NCI-H2107 treated with DMSO at 0.1 percent for 48 hours (cell line): ENCODE results near the gene ZNF791.
"Not testable (repeated sequence)": the region's sequence is repeated elsewhere in the genome, so short reads cannot be mapped to it uniquely, and the experiment has no call there.

Experiments
- DNase-seq: peaks from one replicate; lab custom pipeline; 2025; ENCODE audit not compliant: unreplicated experiment; lab: John Stamatoyannopoulos, UW

Gene ZNF791

DNA sequence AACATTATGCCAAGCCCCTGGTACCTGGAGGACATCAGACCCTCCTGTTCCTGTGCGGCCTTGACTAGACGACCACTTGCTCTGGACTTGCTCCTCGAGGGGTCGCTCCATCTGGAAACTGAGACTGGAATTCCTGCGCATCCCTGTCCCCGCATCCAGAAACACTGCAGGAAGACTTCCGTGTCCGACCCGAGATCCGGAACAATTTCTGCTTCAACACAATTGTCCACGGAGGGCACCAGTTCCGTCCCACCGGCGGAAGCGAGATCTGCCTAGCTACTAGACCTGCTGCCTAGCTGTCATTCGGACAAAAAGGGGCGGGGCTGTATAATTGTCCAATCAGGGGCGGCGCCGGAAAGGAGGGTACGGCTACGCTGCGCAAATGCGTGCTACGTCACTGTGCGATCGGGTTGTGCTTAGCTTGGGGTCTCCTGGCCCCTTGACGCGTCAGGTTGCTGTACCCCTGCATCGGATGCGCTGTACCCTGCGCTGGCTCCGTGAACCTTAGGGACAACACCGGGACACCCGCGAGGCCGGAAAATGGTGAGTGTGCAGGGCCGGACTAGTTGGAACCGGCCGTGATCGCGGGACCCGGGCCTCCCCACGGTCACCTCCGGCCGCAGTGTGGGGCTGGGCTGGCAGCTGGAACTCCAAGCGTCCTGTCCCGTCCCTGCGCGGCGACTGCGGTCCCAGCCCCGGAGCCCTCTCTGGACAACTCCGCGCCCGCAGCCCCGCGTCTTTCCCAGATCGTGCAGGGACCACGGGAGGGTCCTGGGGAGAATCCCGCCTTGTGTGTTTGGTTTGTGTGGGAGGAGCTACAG lies at the start of gene ZNF791, which contains the start of gene ZNF490:
TSS of gene ZNF791 (plus strand) at position 381 of the 821 bp plus-strand sequence. CDS start at position 541, 160 bp downstream.
TSS of gene ZNF490 (minus strand) at position 274 of the 821 bp plus-strand sequence. CDS start at position 141, 133 bp downstream.
- DNase-seq = peak; percentile 97

DNA sequence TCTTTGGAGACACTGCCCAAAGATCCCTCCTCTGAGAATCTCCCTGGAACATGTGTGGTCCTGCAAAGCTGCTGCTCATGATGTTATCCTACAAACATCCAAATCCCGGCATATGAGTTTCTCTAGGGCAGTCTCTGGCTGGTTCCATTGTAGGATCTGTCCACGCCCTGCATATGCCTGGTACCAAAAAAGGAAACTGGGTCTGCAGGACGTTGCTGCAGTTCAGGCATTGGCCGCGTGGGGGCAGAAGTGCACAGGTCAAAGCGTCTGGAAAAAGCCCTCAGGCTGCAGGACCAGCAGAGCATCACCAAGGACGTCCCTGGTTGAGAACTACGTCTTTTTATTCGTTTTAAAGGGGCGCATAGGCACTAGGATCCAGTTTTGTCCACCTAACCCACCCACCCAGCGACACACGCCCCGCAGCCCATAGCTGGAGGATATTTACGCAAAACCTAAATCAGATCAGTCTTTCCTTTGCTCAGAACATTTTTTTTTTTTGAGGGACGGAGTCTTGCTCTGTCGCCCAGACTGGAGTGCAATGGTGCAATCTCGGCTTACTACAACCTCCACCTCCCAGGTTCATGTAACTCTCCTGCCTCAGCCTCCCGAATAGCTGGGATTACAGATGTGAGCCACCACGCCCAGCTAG lies 46.6 kb upstream of the ZNF791 start:
- peak; percentile 81 for DNase-seq

DNA sequence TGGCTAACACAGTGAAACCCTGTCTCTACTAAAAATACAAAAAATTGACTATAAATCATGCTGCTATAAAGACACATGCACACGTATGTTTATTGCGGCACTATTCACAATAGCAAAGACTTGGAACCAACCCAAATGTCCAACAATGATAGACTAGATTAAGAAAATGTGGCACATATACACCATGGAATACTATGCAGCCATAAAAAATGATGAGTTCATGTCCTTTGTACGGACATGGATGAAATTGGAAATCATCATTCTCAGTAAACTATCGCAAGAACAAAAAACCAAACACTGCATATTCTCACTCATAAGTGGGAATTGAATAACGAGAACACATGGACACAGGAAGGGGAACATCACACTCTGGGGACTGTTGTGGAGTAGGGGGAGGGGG lies 44.3 kb upstream of the ZNF791 start:
- not testable (repeated sequence) for DNase-seq

DNA sequence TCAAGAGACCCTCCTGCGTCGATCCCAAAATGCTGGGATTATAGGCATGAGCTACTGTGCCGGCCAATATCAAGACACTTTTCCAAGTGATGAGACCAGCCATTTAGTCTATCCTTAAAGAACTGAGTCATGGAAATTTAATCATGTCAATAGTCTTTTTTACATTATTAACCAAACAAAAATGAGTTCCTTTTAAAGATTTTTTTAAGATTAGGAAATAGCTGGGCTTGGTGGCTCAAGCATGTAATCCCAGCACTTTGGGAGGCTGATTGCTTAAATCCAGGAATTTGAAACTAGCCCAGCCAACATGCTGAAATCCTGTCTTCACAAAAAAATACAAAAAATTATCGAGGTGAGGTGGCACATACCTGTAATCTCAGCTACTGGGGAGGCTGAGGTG lies 42.8 kb upstream of the ZNF791 start:
- no peak for DNase-seq

DNA sequence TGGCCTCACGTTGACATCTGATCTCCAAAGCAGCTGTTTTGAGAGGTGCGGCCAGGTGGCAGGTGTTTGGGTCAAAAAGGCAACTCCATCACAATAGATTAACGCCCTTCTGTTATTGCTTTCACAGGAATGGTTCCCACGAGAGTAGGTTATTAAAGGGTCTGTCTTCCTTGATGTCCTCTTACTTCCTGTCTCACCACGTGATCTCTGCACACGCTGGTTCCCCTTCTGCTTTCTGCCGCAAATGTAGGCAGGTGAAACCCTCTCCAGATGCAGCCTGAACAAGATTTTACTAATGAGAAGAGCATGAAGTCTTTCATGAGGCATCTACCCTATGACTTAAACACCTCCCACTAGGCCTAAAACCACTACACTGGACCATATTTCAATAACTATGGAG lies 36.7 kb upstream of the ZNF791 start:
- DNase-seq = peak; percentile 64

DNA sequence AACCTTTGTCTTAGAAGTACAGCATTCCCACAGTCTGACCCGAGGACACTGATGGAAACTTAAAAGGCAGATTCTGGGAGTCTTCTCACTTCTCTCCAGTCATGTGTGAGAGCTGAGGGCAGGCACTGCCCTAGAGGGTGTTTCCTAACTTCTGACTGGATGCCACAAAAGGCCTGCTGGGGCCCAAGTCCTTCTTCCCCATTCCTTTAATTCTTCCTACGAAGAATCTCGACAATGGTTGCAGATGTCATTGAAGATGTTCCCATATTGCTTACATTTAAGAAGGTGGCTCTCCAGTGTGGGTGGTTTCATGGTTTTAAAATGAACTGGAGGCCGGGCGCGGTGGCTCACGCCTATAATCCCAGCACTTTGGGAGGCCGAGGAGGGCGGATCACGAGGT lies 32.1 kb upstream of the ZNF791 start:
- no peak for DNase-seq

DNA sequence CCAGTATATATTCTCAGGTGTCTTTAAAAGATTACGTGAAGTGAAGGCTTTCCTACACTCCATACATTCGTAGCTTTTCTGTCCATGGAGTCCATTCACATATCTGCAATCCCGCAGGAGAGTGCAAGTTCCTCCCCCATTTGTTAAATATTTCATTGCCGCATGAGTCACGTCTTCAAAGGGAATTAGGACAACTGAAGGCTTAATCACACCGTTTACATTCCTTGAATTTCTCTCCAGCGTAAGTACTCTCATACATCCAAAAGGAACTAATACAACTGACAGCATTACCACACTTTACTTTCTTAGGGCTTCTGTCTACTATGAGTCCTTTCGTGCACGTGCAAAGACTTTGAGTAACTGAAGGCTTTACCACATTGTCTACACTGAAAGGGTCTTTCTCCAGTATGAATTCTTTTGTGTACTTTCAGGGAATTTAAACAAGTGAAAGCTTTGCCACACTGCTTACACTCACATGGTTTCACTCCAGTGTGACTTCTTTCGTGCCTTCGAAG lies 30.5 kb upstream of the ZNF791 start:
- DNase-seq = no peak

DNA sequence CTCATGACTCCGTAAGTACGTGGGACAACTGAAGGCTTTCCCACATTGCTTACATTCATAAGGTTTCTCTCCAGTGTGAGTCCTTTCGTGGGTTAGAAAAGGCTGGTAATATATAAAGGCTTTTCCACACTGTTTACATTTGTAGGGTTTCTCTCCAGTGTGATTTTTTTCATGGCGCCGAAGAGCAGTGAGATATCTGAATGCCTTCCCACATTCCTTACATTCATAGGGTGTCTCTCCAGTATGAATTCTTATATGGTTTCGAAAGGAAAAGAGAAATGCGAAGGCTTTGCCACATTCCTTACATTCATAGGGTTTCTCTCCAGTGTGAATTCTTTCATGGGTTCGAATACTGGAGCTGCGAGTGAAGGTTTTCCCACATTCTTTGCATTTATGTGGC lies 29.6 kb upstream of the ZNF791 start:
- no peak for DNase-seq

DNA sequence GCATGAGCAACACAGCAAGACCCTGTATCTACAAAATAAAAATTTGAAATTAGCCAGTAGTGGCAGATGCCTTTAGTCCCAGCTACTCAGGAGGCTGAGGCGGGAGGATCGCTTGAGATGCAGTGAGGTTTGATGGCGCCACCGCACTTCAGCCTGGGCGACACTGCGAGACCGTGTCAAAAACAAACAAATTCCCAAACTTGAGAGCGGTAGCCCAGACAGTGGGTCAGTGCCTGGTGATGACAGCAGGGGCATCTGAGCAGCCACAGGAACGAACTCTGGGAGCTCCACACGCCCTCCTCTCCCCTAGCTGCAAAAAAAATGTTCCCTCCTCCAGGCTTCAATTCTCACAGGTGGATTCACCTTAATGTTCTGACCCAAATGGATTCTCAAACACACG lies 14.2 kb upstream of the ZNF791 start:
- DNase-seq = no peak

DNA sequence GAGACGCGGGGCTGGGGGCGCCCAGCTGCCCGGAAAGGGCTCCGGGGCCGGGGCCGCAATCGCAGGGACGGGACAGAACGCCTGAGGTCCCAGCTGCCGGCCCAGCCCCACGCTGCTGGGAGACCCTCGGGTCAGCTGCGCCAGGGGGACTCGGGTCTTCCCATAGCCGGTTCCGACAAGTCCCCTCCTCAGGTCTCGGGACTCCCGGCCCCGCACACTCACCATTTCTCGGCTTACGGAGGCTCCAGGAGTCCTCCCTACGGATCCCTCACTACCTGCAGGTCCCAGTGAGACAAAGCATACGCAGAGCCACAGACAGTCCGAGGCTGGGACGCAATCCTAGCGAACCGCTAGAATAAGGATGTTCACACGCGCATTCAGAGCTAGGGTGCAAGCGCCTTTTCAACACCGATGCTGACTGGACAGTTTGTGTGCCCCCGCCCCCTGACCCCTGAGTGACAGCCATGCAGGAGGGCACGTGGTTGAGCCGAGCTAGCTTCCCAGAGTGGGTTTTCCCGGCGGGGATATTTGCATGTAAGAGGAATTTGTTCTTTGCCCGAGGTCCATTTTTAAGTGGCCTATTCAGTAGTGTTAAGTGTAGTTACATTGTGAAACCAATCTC lies 13.7 kb upstream of the ZNF791 start:
- DNase-seq = no peak

DNA sequence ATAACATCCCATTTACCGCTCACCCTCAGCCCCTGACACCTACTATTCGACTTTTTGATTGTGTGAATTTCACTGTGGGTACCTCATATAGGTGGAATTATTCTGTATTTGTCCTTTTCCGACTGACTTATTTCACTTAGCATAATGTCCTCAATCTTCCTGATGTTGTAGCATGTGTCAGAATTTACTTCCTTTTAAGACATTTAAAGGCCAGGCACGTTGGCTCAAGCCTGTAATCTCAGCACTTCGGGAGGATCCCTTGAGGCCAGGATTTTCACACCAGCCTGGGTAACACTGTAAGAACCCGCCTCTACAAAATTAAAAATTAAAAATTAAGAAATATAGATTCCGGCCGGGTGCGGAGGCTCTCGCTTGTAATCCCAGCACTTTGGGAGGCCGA lies 13.1 kb upstream of the ZNF791 start:
- no peak for DNase-seq

DNA sequence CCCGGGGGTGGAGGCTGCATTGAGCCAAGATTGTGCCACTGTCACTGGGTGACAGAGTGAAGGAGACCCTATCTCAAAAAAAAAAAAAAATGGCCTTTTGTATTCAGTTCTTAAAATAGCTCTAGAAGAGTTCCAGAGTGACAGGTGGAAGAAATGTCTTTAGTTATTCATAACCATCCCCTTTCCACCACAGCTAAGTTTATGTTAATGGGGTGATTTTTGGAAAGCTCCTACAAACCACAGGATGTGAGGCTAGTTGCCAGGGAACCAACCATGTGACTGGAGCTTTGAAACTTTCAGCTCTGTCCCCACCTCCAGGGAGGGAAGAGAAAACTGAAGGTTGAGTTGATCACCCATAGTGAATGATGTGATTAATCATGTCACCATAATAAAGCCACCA lies 7.0 kb upstream of the ZNF791 start:
- DNase-seq = no peak

DNA sequence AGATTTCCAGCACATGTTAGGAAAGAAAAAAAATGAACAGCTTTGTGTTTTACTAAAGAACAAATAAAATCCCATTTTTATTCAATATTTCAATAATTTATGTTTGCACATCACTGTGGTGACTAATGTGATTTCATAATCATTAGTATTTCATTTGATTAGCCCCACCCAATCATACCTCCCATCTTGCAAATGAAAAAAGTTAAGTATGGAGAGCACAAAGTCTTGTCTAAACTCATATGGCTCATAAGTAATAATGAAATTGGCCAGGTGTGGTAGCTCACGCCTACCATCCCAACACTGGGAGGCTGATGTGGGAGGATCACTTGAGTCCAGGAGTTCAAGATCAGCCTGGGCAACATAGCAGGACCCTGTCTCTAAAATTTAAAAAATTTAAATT lies 3.9 kb upstream of the ZNF791 start:
- no peak for DNase-seq

DNA sequence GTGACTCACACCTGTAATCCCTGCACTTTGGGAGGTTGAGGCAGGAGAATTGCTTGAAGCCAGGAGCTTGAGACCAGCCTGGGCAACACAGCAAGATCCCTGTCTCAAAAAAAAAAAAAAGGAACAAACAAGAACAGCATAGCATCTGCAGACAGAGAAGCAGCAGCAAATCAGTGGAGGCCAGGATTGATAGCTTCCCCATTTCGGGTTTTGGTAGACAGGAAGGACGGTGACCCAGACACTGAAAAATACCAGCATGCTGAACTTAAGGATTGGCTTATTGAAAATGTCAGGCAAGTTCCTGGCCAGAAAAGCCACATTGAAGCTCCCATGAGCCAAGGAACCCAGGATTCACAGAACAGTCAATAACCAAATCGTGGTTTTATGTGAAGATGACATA lies 3.1 kb upstream of the ZNF791 start:
- no peak for DNase-seq

DNA sequence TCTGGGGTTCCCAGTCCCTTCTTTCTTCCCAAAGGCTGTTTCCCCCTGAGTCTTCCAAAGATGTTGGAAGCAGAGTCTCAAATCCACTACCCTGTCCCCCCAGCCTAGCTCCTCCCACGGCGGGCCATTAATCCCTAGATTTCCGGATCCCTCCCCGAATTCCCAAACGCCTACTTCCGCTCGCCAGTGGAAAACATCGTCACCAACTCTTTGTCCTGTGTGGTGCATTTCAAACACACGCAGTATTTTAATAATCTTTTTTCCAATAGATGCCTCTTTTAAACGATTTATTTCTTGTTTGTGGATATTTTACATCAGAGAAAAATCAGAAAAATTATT lies 610 bp downstream of the ZNF791 start:
- no peak for DNase-seq

DNA sequence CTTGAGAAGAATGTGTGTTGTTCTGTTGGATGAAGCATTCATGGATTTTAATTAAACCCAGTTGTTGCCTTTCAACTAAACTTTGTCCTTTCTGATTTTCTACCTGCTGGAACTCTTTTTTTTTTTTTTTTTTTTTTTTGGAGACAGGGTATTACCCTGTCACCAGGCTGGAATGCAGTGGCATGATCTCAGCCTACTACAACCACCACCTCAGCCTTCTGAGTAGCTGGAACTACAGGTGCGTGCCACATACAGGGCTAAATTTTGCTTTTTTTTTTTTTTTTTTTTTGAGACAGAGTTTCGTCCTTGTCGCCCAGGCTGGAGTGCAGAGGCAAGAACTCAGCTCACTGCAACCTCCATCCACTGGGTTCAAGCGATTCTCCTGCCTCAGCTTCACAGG lies 6.9 kb downstream of the ZNF791 start:
- no peak for DNase-seq

DNA sequence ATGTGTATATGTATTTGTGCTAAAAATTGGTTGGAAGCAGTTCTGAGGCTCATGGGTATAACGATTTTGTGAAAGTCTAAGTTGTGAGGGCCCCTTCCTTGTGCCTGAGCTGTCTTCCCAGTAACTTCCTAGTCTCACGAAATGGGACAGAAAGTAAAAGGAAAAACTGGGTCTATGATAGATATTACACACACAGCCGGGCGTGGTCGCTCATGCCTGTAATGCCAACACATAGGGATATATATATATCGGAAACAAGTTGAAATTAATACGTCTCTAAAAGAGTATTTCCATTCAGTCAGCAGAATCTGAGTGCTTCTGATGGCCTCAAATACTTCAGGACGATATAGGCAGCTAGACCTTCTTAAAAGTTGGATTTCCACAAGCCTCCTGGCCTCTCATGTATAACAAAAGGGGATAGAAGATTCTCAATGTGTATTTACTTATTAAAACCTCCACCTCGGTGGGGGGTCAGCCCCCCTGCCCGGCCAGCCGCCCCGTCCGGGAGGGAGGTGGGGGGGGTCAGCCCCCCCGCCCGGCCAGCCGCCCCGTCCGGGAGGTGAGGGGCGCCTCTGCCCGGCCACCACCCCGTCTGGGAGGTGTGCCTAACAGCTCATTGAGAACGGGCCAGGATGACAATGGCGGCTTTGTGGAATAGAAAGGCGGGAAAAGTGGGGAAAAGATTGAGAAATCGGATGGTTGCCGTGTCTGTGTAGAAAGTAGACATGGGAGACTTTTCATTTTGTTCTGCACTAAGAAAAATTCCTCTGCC lies 10.7 kb downstream of the ZNF791 start:
- not testable (repeated sequence) for DNase-seq

DNA sequence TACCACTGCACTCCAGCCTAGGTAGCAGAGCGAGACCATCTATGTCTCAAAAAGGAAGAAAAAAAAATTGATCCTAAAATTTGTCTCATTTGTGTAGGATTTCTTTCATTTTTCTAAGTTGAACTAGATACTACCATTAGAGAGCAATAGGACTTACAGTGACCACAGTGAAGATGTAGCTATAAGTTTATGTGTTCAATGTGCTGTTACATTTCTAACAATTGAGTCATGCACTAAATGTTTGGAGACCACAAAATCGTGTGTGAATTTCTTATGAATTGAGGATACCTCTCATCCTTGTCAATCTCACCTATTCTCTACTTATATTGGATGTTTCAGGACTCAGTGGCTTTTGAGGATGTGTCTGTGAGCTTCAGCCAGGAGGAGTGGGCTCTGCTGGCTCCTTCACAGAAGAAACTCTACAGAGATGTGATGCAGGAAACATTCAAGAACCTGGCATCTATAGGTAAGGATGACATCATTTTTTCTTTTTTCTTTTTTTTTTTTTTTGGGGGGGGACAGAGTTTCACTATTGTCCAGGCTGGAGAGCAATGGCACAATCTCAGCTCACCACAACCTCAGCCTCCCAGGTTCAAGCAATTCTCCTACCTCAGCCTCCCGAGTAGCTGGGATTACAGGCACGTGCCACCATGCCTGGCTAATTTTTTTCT lies 12.8 kb downstream of the ZNF791 start:
- no peak for DNase-seq

DNA sequence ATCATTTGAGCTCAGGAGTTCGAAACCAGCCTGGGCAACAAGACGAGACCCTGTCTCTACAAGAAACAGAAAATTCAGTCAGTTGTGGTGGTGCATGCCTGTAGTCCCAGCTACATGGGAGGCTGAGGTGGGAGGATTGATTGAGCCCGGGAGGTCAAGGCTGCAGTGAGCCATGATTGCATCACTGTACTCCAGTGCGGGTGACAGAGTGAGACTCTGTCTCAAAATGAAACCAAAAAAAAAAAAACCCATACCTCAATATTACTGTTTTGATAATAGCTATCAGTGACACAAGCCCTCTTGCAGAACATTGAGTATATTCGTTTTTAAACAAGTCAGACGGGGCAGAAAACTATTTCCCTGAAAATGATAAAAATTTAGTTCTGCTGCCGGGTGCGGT lies 16.2 kb downstream of the ZNF791 start:
- no peak for DNase-seq
